ENCODE results near the gene HIGD1A.

DNA sequence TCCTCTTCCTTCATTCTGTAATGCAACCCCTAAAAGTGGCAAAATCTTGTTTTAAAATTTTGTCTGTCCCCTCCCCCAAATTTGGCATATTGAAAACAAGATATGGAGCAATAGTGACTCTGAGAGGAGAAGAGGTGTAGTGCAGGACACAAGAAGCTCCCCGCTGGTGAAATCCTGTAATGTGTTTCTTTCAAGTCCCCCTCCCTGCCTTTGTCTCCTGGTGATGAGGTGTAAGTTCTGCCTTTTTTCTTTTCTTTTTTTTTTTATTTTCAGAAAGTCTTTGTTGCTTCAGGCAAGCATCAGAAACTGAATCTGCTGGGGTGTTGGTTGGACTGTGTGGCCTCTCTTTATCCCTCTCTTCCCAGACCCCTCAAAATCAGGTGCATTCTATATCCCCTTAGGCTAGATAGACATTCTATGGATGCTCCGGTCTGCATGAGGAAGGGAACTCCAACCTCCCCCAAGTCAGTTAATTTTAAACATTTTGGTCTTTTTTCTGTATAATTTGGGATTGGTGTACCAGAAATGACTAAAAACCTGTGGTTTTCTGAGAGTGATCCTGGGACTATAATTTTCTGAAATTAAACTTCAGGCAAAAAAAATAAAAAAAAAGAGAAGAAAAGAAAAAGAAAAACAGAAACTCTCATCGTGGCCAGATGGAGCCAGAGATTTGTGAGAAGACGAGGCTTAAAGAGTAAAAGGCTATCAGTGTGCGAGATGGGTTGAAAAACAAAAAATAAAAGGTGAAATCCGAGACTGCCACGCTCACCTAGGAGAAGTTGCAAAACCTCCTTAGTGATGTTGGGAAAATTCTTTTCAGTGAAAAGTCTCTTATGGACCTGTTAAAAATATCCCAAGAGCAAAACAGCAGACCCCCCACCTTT, 26.4 kb upstream of the HIGD1A start:
- TF ChIP-seq ZFX (IDR thresholded peaks at IDR 0.05), result no peak
- TF ChIP-seq, protein P1, sequence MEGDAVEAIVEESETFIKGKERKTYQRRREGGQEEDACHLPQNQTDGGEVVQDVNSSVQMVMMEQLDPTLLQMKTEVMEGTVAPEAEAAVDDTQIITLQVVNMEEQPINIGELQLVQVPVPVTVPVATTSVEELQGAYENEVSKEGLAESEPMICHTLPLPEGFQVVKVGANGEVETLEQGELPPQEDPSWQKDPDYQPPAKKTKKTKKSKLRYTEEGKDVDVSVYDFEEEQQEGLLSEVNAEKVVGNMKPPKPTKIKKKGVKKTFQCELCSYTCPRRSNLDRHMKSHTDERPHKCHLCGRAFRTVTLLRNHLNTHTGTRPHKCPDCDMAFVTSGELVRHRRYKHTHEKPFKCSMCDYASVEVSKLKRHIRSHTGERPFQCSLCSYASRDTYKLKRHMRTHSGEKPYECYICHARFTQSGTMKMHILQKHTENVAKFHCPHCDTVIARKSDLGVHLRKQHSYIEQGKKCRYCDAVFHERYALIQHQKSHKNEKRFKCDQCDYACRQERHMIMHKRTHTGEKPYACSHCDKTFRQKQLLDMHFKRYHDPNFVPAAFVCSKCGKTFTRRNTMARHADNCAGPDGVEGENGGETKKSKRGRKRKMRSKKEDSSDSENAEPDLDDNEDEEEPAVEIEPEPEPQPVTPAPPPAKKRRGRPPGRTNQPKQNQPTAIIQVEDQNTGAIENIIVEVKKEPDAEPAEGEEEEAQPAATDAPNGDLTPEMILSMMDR (conservative IDR thresholded peaks at IDR 0.05), result peak; percentile 2

All from C4-2B (cell line).